Testis (tissue), 2 donors: ENCODE results near the gene ZBTB11.

Experiments
- POLR2A ChIP-seq: fragments of 450-650 bp; IDR thresholded peaks from one replicate; pipeline ENCODE4 v1.6.1; 2017; ENCODE audit warnings: antibody characterized with exemption, mild to moderate bottlenecking, moderate library complexity
- TF ChIP-seq, protein P1 (sequence below), 3 experiments: fragments of 450-650 bp in 2 of 3; fragments of 200-600 bp in 1 of 3; sonication (generic) in 1 of 3; IDR thresholded peaks; one replicate each; pipeline ENCODE4 v1.5.1; 2016 to 2019; ENCODE audit warnings: antibody characterized with exemption in 3 of 3, mild to moderate bottlenecking in 2 of 3, moderate library complexity in 1 of 3

DNA sequence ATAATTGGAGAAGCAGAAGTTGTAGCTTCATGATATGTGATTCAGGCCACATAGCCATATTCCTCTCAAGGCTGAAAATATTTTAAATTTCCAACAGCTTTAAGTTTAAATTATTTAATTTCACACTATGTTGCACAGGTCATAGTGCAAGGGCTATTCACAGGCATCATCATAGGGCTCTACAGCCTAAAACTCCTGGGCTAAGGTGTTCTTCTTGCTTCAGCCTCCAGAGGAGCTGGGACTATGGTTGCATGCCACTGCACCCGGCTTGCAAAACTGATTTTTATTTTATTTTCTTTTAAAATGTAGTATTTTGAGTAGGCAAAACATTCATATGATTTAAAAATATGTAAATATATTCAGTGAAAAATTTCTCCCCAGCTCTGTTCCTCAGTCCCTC is 41.5 kb upstream of the ZBTB11 start:
- no peak for TF ChIP-seq POLR2A
- TF ChIP-seq, protein P1, sequence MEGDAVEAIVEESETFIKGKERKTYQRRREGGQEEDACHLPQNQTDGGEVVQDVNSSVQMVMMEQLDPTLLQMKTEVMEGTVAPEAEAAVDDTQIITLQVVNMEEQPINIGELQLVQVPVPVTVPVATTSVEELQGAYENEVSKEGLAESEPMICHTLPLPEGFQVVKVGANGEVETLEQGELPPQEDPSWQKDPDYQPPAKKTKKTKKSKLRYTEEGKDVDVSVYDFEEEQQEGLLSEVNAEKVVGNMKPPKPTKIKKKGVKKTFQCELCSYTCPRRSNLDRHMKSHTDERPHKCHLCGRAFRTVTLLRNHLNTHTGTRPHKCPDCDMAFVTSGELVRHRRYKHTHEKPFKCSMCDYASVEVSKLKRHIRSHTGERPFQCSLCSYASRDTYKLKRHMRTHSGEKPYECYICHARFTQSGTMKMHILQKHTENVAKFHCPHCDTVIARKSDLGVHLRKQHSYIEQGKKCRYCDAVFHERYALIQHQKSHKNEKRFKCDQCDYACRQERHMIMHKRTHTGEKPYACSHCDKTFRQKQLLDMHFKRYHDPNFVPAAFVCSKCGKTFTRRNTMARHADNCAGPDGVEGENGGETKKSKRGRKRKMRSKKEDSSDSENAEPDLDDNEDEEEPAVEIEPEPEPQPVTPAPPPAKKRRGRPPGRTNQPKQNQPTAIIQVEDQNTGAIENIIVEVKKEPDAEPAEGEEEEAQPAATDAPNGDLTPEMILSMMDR (IDR thresholded peaks at IDR 0.05) = no peak
